Neural cell (in vitro differentiated cells): ENCODE data around the gene OR1K1.

Experiments
- MXI1 ChIP-seq: fragments of 450-650 bp; conservative IDR thresholded peaks from 2 replicates; pipeline ENCODE4 v1.6.1; 2014; ENCODE audit warnings: antibody characterized with exemption, mild to moderate bottlenecking; ENCODE audit not compliant: poor library complexity, severe bottlenecking
- POLR2AphosphoS5 ChIP-seq: IDR thresholded peaks from 2 replicates; pipeline ENCODE4 v1.6.1; 2012
- TF ChIP-seq, protein P1 (sequence below): fragments of 450-650 bp; IDR thresholded peaks from 2 replicates; pipeline ENCODE4 v1.5.1; 2014; ENCODE audit warnings: antibody characterized with exemption, mild to moderate bottlenecking, moderate library complexity; ENCODE audit not compliant: poor library complexity, severe bottlenecking

GRCh38 chr9:122800066-122801060 is at the start of gene OR1K1:
- TF ChIP-seq POLR2AphosphoS5 (no peak), MXI1 (no peak)
- TF ChIP-seq, protein P1, sequence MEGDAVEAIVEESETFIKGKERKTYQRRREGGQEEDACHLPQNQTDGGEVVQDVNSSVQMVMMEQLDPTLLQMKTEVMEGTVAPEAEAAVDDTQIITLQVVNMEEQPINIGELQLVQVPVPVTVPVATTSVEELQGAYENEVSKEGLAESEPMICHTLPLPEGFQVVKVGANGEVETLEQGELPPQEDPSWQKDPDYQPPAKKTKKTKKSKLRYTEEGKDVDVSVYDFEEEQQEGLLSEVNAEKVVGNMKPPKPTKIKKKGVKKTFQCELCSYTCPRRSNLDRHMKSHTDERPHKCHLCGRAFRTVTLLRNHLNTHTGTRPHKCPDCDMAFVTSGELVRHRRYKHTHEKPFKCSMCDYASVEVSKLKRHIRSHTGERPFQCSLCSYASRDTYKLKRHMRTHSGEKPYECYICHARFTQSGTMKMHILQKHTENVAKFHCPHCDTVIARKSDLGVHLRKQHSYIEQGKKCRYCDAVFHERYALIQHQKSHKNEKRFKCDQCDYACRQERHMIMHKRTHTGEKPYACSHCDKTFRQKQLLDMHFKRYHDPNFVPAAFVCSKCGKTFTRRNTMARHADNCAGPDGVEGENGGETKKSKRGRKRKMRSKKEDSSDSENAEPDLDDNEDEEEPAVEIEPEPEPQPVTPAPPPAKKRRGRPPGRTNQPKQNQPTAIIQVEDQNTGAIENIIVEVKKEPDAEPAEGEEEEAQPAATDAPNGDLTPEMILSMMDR: no peak
